Erythroblast (primary cell): ENCODE results near the gene HSPA2.
"Not testable (repeated sequence)": the region's sequence is repeated elsewhere in the genome, so short reads cannot be mapped to it uniquely, and the experiment has no call there.

Experiments used
- DNase-seq, 2 experiments: peaks; one replicate each; lab custom pipeline; 2025; lab: John Stamatoyannopoulos, UW
- GATA1 ChIP-seq: IDR thresholded peaks from 2 replicates; pipeline ENCODE4 v1.6.1; 2011; ENCODE audit warnings: low read depth, mild to moderate bottlenecking, control low read depth, low read length, moderate library complexity
- POLR2A ChIP-seq: IDR thresholded peaks from 2 replicates; pipeline ENCODE4 v1.6.1; 2011; ENCODE audit warnings: mild to moderate bottlenecking, low read length

Gene HSPA2

GRCh38 chr14:64507376-64508156 is 33.0 kb upstream of the HSPA2 start:
- TF ChIP-seq GATA1, result no peak
- no peak for TF ChIP-seq POLR2A
- peak in 1 of 2 experiments; percentile 16 for DNase-seq

GRCh38 chr14:64508215-64508776 is 32.2 kb upstream of the HSPA2 start:
- no peak for TF ChIP-seq GATA1
- no peak for TF ChIP-seq POLR2A

GRCh38 chr14:64509036-64509435 is 31.5 kb upstream of the HSPA2 start:
- TF ChIP-seq GATA1 (no peak), POLR2A (no peak)
- DNase-seq, result no peak

More at GRCh38 chr14:64508215-64508776, 32.2 kb upstream of the HSPA2 start:
- DNase-seq, result no peak

GRCh38 chr14:64510825-64511671 is 29.5 kb upstream of the HSPA2 start:
- peak; percentile 74 to 85 for DNase-seq
- TF ChIP-seq GATA1 (no peak), POLR2A (no peak)

- no peak for TF ChIP-seq POLR2A
- TF ChIP-seq GATA1, result no peak
- DNase-seq, result no peak
These were observed 27.3 kb upstream of the HSPA2 start for GRCh38 chr14:64513271-64513670.

- no peak for DNase-seq
- TF ChIP-seq GATA1 (no peak), POLR2A (no peak)
These were observed 25.5 kb upstream of the HSPA2 start for GRCh38 chr14:64515053-64515452.

GRCh38 chr14:64516969-64517368 is 23.6 kb upstream of the HSPA2 start:
- no peak for TF ChIP-seq POLR2A
- TF ChIP-seq GATA1, result no peak
- DNase-seq, result no peak

- DNase-seq, result not testable (repeated sequence)
These were observed 22.9 kb upstream of the HSPA2 start for GRCh38 chr14:64517667-64518066.

GRCh38 chr14:64518229-64518628 is 22.3 kb upstream of the HSPA2 start:
- DNase-seq, result no peak
- TF ChIP-seq GATA1, result no peak
- TF ChIP-seq POLR2A, result no peak

GRCh38 chr14:64520699-64521098 is 19.8 kb upstream of the HSPA2 start:
- TF ChIP-seq POLR2A (no peak), GATA1 (no peak)
- DNase-seq, result no peak

- no peak for DNase-seq
- TF ChIP-seq POLR2A, result no peak
- TF ChIP-seq GATA1, result no peak
These were observed 17.8 kb upstream of the HSPA2 start for GRCh38 chr14:64522591-64523355.

GRCh38 chr14:64525354-64525753 is 15.2 kb upstream of the HSPA2 start:
- no peak for TF ChIP-seq GATA1
- TF ChIP-seq POLR2A, result no peak

GRCh38 chr14:64531567-64531966 is 9.0 kb upstream of the HSPA2 start:
- DNase-seq, result no peak
- TF ChIP-seq GATA1, result no peak
- TF ChIP-seq POLR2A, result no peak

More at GRCh38 chr14:64525354-64525753, 15.2 kb upstream of the HSPA2 start:
- DNase-seq, result no peak
